ENCODE data around the gene MEIOC. TPM values are rescaled to one million over a fixed set of nuclear protein-coding genes. Genes with fewer than 3 reads are reported as not detected.

MEIOC gene
- total and polyA plus RNA-seq, 2 of the 4 experiments (the other 2 are of a cell fraction) = 0.27 to 0.36 TPM

- Histone ChIP-seq H3K23ac (ENCODE audit: low read depth, low read length) (no peak overlapping the region), H3K9me3 (ENCODE audit: control insufficient read depth, insufficient read depth, low read length) (no peaks in the 10 kb centered on the region), H2AK5ac (ENCODE audit: low read depth, low read length) (no peak overlapping the region), H3K4ac (ENCODE audit: low read depth, low read length) (no peak overlapping the region), H4K8ac (ENCODE audit: low read depth in 2 of 2, low read length in 2 of 2) (no peak overlapping the region), H4K5ac (ENCODE audit: low read depth, low read length) (no peak overlapping the region), H3K4me3 (ENCODE audit: insufficient read depth, low read depth, low read length) (no peak overlapping the region), H3K4me1 (ENCODE audit: control insufficient read depth, insufficient read depth, low read length) (no peaks in the 10 kb centered on the region), H3K18ac (ENCODE audit: low read depth, low read length) (no peak overlapping the region), H4K91ac (ENCODE audit: insufficient read depth, low read depth, low read length) (no peak overlapping the region), H2BK20ac (ENCODE audit: low read depth, low read length) (no peak overlapping the region), H2BK120ac (ENCODE audit: low read depth, low read length) (no peak overlapping the region), H3K14ac (replicated peaks; ENCODE audit: low read depth, low read length) (no peak overlapping the region), H2BK5ac (ENCODE audit: low read depth, low read length, poor library complexity, severe bottlenecking) (no peak overlapping the region), H3K9me1 (ENCODE audit: insufficient read depth, low read length) (no peaks in the 10 kb centered on the region), H3K9ac (ENCODE audit: low read depth, low read length) (no peak overlapping the region), H3K79me1 (ENCODE audit: low read depth in 1 of 2, low read length in 2 of 2) (no peaks in the 10 kb centered on the region), H3K56ac (ENCODE audit: extremely low read depth, insufficient read depth, low read length) (no peak overlapping the region), H2AFZ (replicated peaks; ENCODE audit: low read length, poor library complexity) (no peak overlapping the region), H3K27ac (ENCODE audit: insufficient read depth, low read length) (no peak overlapping the region), H3K27me3 (ENCODE audit: control insufficient read depth, insufficient read depth, low read length) (peaks cover 2% of the 10 kb centered on the region; the same call in 1 of the 2 replicates), H2AK9ac (replicated peaks; ENCODE audit: low read depth, low read length, poor library complexity) (no peak overlapping the region), H2BK15ac (ENCODE audit: low read depth, low read length) (no peak overlapping the region), H3K36me3 (ENCODE audit: control insufficient read depth, insufficient read depth, low read length) (no peaks in the 10 kb centered on the region), H4K20me1 (ENCODE audit: insufficient read depth, low read length) (no peaks in the 10 kb centered on the region), H3K4me2 (ENCODE audit: low read depth, low read length) (no peak overlapping the region)
- intact Hi-C loops (cut with micrococcal nuclease) = loop anchor here (2.0 kb wide), 1 partner anchor 67 kb away; no protein-coding TSS in a partner anchor
- ATAC-seq (ENCODE audit: low read depth) (no peak), DNase-seq (no peak)
- 90% methylated on average over 2 of the region's 8 CpGs; no CpG with 5 or more reads in 1 of the 2 experiments for WGBS, 2 experiments (ENCODE audit: extremely low coverage in 2 of 2, insufficient read length in 1 of 2)
- CTCF ChIA-PET = interaction anchor here (0.8 to 2.4 kb wide), 2 partner anchors 100 to 431 kb away, joined by 5 to 12 read pairs; no protein-coding TSS in a partner anchor
- BruUV-seq (replicated peaks) = no TSS peak
- in situ Hi-C loops (cut with MboI; ENCODE audit: low sequenced_read_pairs) = loop anchor here (5.0 to 25.0 kb wide), 2 partner anchors 102 to 422 kb away; partner anchors contain the start of gene UBTF
- dilution Hi-C loops (cut with HindIII; ENCODE audit: low sequenced_read_pairs, unreplicated experiment) = no loop called here
- POLR2A ChIA-PET (ENCODE audit: unreplicated experiment) = no interaction called here
- no peak for TF ChIP-seq SMC3 (IDR thresholded peaks at IDR 0.05; ENCODE audit: low read depth, low read length)
- no peak for TF ChIP-seq RAD21 (IDR thresholded peaks at IDR 0.05; ENCODE audit: low read length)
- TF ChIP-seq CHD1 (IDR thresholded peaks at IDR 0.05; ENCODE audit: low read depth, low read length) = no peak
- TF ChIP-seq MXI1 (IDR thresholded peaks at IDR 0.05; ENCODE audit: borderline replicate concordance, low read depth, low read length) = no peak
- no peak for TF ChIP-seq CTCF (conservative IDR thresholded peaks at IDR 0.05; ENCODE audit: low read depth, low read length)
- no peak for TF ChIP-seq POLR2A (IDR thresholded peaks at IDR 0.05; ENCODE audit: low read depth, low read length)
- no peak for TF ChIP-seq NFE2L2 (IDR thresholded peaks at IDR 0.05; ENCODE audit: low read depth, low read length)
- no peak for TF ChIP-seq RFX5 (IDR thresholded peaks at IDR 0.05; ENCODE audit: low read depth, low read length)
- TF ChIP-seq CEBPB (IDR thresholded peaks at IDR 0.05; ENCODE audit: low read depth, low read length) = no peak
- TF ChIP-seq BHLHE40 (IDR thresholded peaks at IDR 0.05; ENCODE audit: low read depth, low read length) = no peak
- no peak for TF ChIP-seq ELK1 (IDR thresholded peaks at IDR 0.05; ENCODE audit: borderline replicate concordance, low read depth, low read length)
- TF ChIP-seq RCOR1 (IDR thresholded peaks at IDR 0.05; ENCODE audit: insufficient replicate concordance, low read length) = no peak
Observed at GRCh38 chr17:44633998-44634397, 22.3 kb upstream of the MEIOC start.

Data from IMR-90 (cell line).